Measurements from ENCODE around the gene CNOT4.

GRCh38 chr7:135492151-135492550 is 17.8 kb downstream of the CNOT4 start:
- TF ChIP-seq POLR2A (IDR thresholded peaks at IDR 0.05; ENCODE audit: low read length): no peak
- no peak for TF ChIP-seq GATA1 (IDR thresholded peaks at IDR 0.05; ENCODE audit: low read depth, low read length)

Data from erythroblast (primary cell).